ENCODE results near the gene KCNMB2.
"Not testable (repeated sequence)": the region's sequence is repeated elsewhere in the genome, so short reads cannot be mapped to it uniquely, and the experiment has no call there.

KCNMB2 gene

GRCh38 chr3:178850450-178851190 lies 314.4 kb downstream of the KCNMB2 start:
- no peak overlapping the region for H3K4me3 ChIP-seq (ENCODE audit: low read length)
- DNase-seq (ENCODE audit: low read depth): no peak
- no peak for TF ChIP-seq CTCF (IDR thresholded peaks at IDR 0.05; ENCODE audit: insufficient read depth, low read depth, low read length, missing control alignments)

GRCh38 chr3:178851564-178851963 lies 315.3 kb downstream of the KCNMB2 start:
- no peak overlapping the region for H3K4me3 ChIP-seq (ENCODE audit: low read length)
- no peak for DNase-seq (ENCODE audit: low read depth)
- no peak for TF ChIP-seq CTCF (IDR thresholded peaks at IDR 0.05; ENCODE audit: insufficient read depth, low read depth, low read length, missing control alignments)

GRCh38 chr3:178856804-178857203 lies 320.6 kb downstream of the KCNMB2 start:
- peak; percentile 16 for DNase-seq (ENCODE audit: low read depth)

GRCh38 chr3:178859386-178859785 lies 323.1 kb downstream of the KCNMB2 start:
- DNase-seq (ENCODE audit: low read depth): no peak
- no peak overlapping the region for H3K4me3 ChIP-seq (ENCODE audit: low read length)
- TF ChIP-seq CTCF (IDR thresholded peaks at IDR 0.05; ENCODE audit: insufficient read depth, low read depth, low read length, missing control alignments): no peak

More at GRCh38 chr3:178856804-178857203, 320.6 kb downstream of the KCNMB2 start:
- TF ChIP-seq CTCF (IDR thresholded peaks at IDR 0.05; ENCODE audit: insufficient read depth, low read depth, low read length, missing control alignments): no peak
- H3K4me3 ChIP-seq (ENCODE audit: low read length): no peak overlapping the region

GRCh38 chr3:178859900-178860436 lies 323.7 kb downstream of the KCNMB2 start:
- H3K4me3 ChIP-seq (ENCODE audit: low read length); DNase-seq (ENCODE audit: low read depth): not testable (repeated sequence)

GRCh38 chr3:178868681-178869080 lies 332.4 kb downstream of the KCNMB2 start:
- no peak for DNase-seq (ENCODE audit: low read depth)
- no peak for TF ChIP-seq CTCF (IDR thresholded peaks at IDR 0.05; ENCODE audit: insufficient read depth, low read depth, low read length, missing control alignments)
- H3K4me3 ChIP-seq (ENCODE audit: low read length): no peak overlapping the region

GRCh38 chr3:178870085-178870484 lies 333.8 kb downstream of the KCNMB2 start:
- TF ChIP-seq CTCF (IDR thresholded peaks at IDR 0.05; ENCODE audit: insufficient read depth, low read depth, low read length, missing control alignments): no peak
- no peak for DNase-seq (ENCODE audit: low read depth)

More at GRCh38 chr3:178870085-178870484, 333.8 kb downstream of the KCNMB2 start:
- no peak overlapping the region for H3K4me3 ChIP-seq (ENCODE audit: low read length)

Data from epithelial cell of esophagus (primary cell).